Activated CD4-positive, alpha-beta T cell treated with anti-CD3 and anti-CD28 coated beads, Interleukin-2, Interleukin-4, amounts not matched to agents 100 ng/mL and 50 ng/mL, durations not matched to agents 16 hours and 8 hours (primary cell): ENCODE results near the gene CCDC34.
"Not testable (repeated sequence)": the region's sequence is repeated elsewhere in the genome, so short reads cannot be mapped to it uniquely, and the experiment has no call there.

Source experiments
- DNase-seq: peaks from one replicate; pipeline ENCODE4 v3.0.0-alpha.2; 2020; ENCODE audit warnings: low spot score

CCDC34 gene

GRCh38 chr11:27321340-27321739 is 41.7 kb downstream of the CCDC34 start:
- not testable (repeated sequence) for DNase-seq

DNA sequence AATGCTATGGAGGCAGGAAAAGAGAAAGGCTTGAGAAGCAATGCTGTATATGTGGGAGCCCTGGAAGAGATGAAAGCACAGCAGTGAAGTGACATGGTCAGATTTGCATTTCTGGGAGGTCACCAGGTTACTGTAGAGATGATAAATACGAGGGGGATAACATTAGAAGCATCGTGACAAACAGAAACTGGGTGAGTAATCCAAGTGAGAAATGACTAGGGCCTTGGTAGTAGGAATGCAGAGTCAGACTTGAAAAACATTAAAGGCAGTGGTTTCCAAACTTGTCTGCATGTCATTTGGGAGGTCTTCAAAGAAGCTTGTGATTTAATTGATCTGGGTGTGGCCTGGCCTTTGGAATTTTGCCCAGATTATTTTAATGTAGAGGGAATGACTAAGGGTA is 43.9 kb downstream of the CCDC34 start:
- DNase-seq = peak; percentile 73

GRCh38 chr11:27317751-27318150 is 45.3 kb downstream of the CCDC34 start:
- DNase-seq = no peak

- DNase-seq = no peak
Observed at GRCh38 chr11:27315836-27316235, 47.2 kb downstream of the CCDC34 start.

DNA sequence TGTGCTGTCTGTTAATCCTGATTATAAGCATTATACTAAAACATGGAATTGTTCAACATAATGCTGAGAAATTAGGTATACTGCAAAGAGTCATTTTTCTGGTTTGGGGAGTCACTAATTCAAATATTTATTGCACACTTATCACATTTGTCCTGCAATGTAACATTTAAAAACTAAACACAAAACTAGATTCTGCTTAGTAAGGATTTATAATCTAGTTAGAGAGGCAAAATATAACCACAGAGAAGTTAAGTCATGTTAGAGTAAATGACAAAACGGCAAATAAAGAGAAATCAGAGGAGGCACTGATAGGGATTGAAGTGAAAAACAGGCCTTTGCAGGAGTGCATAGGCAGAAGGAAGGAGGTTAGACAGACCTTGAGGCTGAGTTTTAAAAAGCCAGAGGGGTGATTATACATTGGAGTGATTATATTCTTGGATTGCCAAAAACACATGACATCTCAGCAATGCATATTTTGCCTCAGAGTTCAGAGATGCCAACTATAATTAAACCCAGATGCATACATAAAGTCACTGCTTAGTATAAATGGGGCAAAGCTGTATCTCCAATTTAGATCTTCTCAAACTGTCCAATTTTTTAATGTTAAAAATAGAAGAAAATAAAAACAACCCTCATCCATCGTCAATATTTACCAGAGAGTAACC is 49.7 kb downstream of the CCDC34 start:
- no peak for DNase-seq

GRCh38 chr11:27312110-27312509 is 50.9 kb downstream of the CCDC34 start:
- no peak for DNase-seq

DNA sequence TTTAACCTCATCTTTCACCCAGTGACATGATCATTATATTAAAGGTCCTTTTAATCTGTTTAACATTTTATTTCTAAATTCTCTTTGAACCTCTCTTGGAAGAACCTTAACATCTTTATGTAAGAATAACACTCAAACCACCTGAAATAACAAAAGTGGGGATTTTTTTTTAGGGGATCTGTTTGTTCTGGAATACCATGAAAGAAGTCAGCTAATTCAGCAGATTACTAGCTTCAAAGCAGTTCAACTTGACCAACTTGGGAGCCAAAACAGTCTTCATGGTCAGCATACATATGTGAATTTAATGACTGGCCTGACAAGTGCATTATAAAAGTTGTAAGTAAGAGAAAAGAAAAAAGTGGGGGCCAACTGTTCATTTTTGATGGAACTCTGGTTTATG is 52.3 kb downstream of the CCDC34 start:
- no peak for DNase-seq

DNA sequence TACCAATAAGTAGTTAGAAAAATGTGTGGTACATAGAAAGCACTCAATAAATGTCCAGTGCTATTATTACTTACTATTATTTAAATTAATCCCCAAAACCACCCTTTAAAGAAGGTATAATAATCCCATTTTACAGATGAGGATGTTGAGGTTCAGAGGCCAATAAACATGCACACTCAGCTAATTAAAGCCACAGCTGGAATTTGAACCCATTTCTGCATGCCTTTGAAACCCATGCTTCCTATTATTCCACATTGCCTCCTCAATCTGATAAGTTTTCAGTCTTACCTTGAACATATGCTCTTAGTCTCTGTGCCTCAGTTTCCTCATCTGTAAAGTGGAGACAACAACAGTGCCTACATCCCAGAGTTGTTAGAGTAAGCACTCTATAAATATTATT is 52.8 kb downstream of the CCDC34 start:
- no peak for DNase-seq

- DNase-seq = no peak
Observed at GRCh38 chr11:27309046-27309445, 54.0 kb downstream of the CCDC34 start.

GRCh38 chr11:27307232-27307631 is 55.8 kb downstream of the CCDC34 start:
- no peak for DNase-seq

DNA sequence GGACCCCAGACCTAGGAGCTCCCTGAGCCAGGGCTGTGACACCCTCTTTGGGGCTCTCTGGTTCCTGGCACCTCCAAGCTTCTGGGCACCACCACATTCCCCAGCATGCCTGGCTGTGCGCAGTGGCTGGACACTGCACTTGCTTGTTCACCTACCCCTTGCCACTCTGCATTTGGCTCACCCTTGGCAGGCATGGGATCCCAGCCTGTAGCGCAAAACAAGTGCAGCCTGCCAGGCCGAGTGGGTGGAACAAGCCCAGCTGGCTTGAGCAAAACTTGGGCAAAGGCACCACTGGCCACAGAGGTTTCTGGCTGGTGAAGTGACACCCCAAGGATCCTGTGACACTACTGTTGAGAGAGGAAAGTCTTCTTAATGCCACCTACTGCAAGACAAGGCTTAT is 57.3 kb downstream of the CCDC34 start:
- DNase-seq = no peak

GRCh38 chr11:27304514-27304913 is 58.5 kb downstream of the CCDC34 start:
- no peak for DNase-seq

- DNase-seq = no peak
Observed at GRCh38 chr11:27303903-27304302, 59.1 kb downstream of the CCDC34 start.

DNA sequence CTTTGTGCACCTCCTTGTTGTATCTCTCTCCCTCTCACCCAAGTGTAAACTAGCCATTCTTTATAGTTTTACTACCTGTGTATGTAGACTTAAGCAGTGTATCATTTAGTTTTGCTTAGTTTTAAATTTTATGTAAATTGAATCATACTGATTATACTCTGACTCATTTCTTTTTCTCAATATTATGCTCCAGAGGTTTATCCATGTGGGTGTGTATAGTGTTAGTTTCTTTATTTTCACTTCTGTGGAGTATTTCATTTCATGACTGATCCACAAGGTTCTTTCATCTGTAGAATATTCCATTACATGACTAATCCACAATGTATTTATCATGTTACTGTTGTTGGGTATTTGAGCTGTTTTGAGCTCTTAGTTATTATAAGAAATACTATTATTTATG is 62.0 kb downstream of the CCDC34 start:
- DNase-seq = peak; percentile 28

GRCh38 chr11:27297616-27298015 is 65.4 kb downstream of the CCDC34 start:
- no peak for DNase-seq

DNA sequence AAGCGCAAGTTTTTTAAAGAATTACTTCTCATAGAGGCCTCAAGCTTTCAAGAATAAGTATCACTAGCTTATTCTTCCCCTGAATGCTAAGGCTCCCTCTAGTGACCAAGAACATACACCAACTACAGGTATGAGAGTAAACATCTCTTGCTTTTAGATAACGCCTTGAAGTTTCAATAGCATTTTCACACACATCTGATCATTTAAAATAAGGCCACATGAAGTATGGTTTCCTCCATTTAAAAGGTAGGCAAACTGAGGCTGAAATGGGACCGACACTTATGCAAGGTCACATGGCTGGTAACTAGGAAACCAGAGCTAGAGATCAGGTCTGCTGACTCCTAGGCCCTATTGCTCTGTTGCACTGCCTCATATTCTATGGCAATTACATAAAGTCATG is 66.5 kb downstream of the CCDC34 start:
- peak; percentile 34 for DNase-seq

DNA sequence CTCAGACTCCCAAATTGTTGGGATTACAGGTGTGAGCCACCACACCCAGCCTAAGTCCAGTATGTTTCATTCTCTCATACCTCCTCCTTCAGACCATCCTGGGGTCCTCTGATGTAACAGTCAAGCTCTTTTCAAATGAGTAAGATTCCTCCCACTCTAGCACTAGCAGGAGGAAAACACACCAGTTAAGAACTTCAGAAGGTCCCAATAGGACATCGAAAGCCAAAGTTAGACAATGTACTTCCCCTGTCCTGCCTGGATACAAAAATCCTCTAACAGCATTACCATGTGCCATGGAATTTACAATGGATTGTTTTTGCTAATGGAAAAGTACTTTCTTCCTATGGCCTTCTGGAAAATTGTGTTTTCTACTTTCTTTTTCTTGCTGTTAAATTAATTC is 67.1 kb downstream of the CCDC34 start:
- no peak for DNase-seq

GRCh38 chr11:27294654-27295053 is 68.4 kb downstream of the CCDC34 start:
- DNase-seq = no peak

DNA sequence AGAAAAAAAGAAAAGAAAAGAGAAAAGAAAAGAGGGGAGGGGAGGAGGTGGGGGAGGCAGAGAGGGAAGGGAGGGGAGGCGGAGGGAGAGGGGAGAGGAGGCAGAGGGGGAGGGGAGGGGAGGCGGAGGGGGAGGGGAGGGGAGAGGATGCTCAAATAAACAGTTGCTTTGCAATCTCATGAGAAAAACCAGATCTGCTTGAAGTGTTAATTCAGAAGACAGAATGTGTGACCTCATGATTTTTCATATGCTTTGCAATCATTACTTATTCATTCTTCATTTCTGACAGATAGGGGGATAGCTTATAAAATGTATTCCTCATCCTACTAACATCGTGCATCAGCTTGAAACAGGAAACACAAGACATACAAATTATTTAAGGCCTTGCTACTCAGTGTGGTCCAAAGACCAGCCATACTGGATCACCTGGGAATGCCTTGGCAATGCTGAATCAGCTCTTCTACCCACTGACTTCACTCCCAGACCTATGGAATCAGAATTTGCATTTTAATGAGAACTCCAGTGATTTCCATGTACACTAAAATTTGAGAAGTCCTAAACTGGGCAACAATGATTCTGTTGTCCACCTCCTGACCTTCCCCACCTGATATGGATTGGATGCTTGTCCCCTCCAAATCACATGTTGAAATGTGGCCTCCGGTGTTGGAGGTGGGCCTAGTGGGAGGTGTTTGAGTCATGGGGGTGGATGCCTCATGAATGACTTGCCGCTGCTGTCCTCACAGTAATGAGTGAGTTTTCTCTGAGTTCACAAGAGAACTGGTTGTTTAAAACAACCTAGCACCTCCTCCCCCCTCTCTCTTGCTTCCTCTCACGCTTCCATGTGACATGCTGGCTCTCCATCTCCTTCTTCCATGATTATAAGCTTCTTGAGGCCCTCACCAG is 69.2 kb downstream of the CCDC34 start:
- DNase-seq = no peak

- DNase-seq = no peak
Observed at GRCh38 chr11:27292637-27293010, 70.4 kb downstream of the CCDC34 start.

GRCh38 chr11:27291954-27292636 is 70.9 kb downstream of the CCDC34 start:
- DNase-seq = no peak

GRCh38 chr11:27291302-27291889 is 71.6 kb downstream of the CCDC34 start:
- no peak for DNase-seq
